DOHH2 (cell line): ENCODE results near the gene COMMD4.

Experiments used
- CTCF ChIP-seq: fragments of 200-600 bp; sonication (generic); IDR thresholded peaks from one replicate; pipeline ENCODE4 v1.5.1; 2014; ENCODE audit warnings: antibody characterized with exemption, mild to moderate bottlenecking, low read depth, low read length; ENCODE audit not compliant: poor library complexity, severe bottlenecking
- EZH2phosphoT487 ChIP-seq: fragments of 200-600 bp; sonication (generic); IDR thresholded peaks from 2 replicates; pipeline ENCODE4 v1.6.1; 2017; ENCODE audit warnings: borderline replicate concordance, mild to moderate bottlenecking, antibody characterized with exemption, low read length, moderate library complexity, mixed read lengths

GRCh38 chr15:75335705-75336355 lies at the start of gene COMMD4:
- no peak for TF ChIP-seq CTCF
- no peak for TF ChIP-seq EZH2phosphoT487
